C4-2B (cell line): ENCODE measurements around the gene DPF3.

Source experiments
- H3K27ac ChIP-seq: fragments of 450-650 bp; 2 replicates; pipeline ENCODE4 v1.5.1; 2017
- ZFX ChIP-seq: fragments of 450-650 bp; IDR thresholded peaks from 2 replicates; pipeline ENCODE4 v1.6.1; 2017
- TF ChIP-seq, protein P1 (sequence below): fragments of 450-650 bp; conservative IDR thresholded peaks from 2 replicates; pipeline ENCODE4 v1.5.1; 2017; ENCODE audit warnings: mild to moderate bottlenecking

Gene DPF3

DNA sequence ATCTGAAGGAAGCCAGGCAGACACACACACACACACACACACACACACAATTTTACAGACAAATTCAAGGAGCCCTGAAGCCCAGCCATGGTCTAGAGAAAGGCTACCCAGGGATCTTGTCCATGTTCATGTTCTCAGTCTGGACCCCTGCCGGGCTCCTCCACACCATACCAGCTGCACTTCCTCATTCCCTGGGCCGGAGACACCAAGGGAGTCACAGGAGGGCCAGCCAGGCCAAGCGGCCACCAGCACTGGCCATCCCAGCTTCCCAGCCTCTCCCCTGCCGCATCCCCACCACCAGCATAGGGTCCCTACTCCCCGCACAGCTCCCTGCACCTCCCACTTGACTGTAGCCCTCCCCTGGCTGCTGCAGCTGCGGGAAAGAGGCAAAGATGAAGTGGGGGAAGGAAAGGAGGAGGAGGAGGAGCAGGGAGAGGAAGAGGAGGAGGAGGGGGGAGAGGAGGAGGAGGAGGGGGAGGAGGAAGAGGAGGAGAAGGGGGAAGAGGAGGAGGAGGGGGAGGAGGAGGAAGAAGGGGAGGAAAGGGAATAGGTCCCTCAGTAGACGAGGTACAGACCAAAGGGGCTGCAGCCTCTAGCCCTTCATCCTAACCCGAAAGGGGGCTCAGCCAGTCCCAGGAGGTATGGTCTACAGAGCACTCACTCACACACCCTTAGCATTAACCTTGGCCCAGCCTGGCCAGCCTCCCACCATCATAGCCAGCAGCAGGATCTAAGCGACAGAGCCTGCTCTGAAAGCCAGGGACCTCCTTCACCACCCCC, 293.2 kb downstream of the DPF3 start:
- no peak for TF ChIP-seq ZFX
- TF ChIP-seq, protein P1, sequence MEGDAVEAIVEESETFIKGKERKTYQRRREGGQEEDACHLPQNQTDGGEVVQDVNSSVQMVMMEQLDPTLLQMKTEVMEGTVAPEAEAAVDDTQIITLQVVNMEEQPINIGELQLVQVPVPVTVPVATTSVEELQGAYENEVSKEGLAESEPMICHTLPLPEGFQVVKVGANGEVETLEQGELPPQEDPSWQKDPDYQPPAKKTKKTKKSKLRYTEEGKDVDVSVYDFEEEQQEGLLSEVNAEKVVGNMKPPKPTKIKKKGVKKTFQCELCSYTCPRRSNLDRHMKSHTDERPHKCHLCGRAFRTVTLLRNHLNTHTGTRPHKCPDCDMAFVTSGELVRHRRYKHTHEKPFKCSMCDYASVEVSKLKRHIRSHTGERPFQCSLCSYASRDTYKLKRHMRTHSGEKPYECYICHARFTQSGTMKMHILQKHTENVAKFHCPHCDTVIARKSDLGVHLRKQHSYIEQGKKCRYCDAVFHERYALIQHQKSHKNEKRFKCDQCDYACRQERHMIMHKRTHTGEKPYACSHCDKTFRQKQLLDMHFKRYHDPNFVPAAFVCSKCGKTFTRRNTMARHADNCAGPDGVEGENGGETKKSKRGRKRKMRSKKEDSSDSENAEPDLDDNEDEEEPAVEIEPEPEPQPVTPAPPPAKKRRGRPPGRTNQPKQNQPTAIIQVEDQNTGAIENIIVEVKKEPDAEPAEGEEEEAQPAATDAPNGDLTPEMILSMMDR = no peak
- no peak overlapping the region for H3K27ac ChIP-seq

DNA sequence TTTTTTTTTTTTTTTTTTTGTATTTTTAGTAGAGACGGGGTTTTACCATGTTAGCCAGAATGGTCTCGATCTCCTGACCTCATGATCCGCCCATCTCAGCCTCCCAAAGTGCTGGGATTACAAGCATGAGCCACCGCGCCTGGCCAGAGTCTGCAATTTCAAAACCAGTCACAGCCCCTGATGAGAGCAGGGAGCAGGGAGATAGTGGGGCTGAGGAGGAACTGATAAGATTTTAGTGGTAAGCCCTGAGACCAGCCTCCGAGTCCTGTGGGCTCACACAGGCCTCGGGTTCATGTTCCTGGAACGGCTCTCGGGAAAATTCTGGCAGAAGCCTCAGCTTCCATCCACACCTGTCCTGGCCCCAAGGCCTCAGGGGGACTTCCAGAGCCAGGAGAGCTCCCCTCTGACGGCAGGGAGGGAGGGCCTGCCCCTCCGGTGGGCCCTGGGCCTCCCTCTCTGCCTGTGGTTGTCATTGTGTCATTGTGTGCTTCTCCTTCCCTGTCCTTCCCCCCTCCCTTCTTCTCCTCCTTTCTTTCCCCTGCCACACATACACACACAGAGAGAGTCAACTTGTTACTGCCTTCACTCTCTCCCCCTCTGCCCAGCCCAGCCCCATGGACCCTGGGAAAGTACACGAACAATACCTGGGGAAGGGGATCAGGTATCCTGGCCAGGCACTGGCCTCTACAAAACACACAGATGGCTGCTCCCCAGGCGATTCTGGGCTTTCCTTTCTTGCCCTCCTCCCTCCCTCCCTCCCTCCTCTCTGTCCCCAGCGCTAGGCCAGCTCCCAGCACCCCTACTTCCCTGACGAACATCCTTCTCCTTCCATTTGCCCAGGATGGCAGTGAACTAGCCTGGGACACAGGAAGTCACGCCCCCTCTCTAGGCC, 294.1 kb downstream of the DPF3 start:
- H3K27ac ChIP-seq = no peak overlapping the region
- TF ChIP-seq, protein P1 = no peak
- TF ChIP-seq ZFX = no peak

DNA sequence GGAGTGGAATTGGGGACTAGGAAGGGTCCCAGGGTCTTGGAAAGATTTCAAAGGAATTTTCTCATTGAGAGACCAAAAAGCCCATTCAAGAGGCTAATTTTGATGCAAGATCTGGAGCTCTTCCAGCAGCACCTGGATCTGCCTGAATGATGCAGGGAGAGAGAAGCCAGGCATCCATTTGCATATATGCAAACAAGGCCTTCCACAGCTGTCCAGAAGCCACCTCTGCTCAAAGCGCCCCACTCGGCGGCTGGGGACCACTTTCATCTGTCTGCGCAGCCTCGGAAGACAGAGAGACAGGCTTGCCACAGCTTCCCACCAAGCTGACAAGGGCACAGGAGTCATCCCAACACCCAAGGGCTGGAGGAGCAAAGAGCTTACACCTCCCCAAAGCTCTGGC, 295.6 kb downstream of the DPF3 start:
- TF ChIP-seq, protein P1 = no peak
- TF ChIP-seq ZFX = no peak
- no peak overlapping the region for H3K27ac ChIP-seq

DNA sequence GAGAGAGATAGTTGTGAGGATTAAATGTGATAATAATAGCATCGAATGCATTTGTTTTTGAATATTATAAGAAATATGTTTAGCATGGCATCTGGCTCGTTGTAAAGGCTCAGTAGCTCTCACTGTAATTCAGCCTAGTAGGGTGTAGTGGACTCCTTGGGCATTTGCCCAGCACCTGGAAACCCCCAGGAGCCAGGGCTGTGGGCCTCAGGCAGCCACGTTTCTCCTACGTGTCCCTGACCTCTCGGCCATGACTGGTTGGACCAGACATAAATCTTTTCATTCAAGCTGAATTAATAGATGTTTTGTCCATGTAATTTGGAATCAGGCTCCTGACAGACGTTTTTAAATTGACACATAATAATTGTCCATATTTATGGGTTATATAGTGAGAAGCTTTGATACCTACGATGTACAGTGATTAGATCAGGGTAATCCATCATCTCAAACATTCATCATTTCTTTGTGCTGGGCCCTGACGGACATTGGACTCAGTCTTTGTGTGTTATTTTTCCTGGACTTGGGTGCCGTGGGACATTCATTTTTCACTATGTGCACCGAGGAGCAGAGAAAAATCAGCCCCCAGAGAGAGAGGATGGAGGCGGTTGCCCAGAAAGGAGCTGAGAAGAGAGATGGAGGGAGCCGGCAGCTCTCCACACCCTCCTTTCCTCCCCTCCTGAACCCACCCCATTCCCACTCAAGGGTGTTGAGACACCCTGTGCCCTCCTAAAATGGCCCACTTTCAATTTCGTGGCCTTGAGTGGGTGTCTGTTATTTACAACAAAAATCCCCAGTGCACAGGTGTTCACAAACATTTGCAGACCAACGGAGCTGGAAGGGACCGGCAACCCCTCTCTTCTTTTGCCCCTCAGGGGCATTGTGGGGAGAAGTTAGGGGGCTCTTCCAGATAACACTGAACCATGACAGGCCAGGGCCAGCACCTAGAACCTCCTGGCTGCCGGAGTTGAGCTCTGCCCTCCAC, 296.4 kb downstream of the DPF3 start:
- TF ChIP-seq, protein P1 = no peak
- TF ChIP-seq ZFX = no peak
- H3K27ac ChIP-seq = no peak overlapping the region

DNA sequence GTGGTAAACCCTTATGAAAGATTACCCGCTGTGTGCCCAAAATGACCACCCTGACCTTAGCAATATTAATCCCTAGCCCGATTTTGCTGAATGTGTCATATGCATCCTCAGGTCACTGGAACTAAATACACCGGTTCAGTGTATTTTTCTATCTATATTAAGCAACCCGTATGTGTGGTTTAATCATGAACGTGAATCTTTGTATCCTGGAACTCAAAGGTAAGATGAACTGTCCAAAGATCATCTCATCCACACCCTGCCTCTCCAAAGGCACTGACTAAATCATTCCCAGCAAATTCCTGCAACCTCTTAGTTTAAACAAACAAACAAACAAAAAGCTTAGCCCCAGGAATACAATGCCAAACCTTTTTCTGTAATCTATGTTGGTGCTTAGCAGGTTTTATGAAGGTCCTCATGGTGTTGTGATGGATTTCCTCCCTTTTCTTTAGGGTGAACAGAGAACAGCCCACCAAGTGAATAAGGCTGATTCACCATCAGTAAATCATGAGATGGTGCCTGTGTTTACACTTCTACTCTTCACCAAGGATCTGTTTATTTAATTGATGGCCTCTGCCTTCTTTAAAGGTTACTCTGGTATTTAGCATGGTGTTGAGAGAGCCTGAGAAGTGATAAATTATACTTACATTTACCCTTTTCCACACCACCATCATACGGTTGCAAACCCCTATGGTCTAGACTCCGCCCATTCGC, 298.6 kb downstream of the DPF3 start:
- TF ChIP-seq ZFX = no peak
- TF ChIP-seq, protein P1 = no peak
- H3K27ac ChIP-seq = no peak overlapping the region

DNA sequence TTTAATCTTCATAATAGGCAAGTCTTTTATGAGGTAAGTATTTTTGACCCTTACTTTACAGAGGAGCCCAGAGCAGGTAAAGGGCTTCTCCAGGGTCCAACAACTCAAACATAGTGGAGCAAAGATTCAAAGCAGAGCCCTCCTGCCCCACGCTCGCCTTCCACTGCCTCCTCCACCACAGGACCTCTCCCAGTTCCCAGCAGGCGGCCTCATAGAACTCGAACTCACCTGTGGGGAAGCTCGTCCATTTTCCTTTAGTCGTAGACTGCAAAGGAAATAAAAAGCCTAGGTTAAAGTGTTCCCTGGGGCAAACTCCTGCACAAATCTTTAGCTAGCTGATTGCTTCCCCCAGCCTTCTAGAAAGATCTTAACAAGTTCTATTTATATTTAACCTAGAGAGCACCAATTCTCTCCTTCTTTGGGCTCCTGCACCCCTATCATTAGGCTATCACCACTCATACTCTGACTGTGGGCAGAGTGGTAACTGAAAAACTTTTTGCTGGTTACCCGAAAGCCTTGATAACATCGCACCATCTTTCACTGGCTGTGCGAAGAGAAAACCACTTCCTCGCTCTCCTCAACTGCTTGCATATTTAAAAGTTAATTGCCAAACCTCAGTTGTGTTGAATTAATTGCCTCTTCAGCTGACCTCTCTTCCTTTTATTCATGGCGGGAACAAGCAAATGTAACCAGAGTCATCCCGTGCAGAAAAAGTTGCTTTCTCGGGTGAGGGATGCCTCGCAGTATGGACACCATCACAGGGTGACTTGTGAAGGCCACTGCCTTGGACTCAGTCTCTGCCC, 299.6 kb downstream of the DPF3 start:
- no peak overlapping the region for H3K27ac ChIP-seq
- no peak for TF ChIP-seq ZFX
- TF ChIP-seq, protein P1 = no peak
